ENCODE results near the gene CDKN1C.

CDKN1C gene

GRCh38 chr11:2887515-2888195, 2.1 kb upstream of the CDKN1C start:
- no peak for DNase-seq

GRCh38 chr11:2886936-2887335, 1.4 kb upstream of the CDKN1C start:
- no peak for DNase-seq

DNA sequence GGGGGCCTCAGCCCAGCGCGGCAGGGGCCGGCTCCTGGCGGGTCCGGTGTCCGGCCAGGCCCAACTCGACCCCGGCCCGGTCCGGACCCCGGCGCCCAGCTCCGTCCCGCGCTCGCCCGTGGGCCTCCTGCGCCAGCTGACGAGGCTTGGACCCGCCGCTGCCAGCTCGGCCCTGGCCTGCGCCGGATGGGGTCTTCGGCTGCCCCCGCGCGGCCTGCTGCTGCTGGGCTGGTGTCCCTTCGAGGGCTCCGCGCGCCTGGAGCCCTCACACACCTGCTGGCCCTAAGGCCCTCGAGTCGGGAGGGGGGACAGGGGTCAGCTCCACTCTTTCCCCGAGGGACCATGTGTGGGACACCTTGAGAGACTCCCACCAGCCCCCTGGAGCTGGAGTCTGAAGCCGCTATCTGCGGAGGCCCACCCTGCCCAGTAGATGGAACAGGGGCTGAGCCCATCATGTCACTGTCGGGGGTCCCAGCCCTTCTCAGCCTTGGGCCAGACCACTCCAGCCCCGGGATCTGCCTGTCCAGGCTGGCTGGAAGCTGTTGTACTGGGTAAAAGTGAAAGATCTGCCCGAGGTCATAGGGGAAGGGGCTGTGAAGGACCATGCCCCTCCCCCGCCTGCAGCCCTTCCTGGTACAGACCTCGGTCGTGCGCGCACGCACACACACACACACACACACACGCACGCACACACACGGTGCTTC, 768 bp upstream of the CDKN1C start:
- no peak for DNase-seq

DNA sequence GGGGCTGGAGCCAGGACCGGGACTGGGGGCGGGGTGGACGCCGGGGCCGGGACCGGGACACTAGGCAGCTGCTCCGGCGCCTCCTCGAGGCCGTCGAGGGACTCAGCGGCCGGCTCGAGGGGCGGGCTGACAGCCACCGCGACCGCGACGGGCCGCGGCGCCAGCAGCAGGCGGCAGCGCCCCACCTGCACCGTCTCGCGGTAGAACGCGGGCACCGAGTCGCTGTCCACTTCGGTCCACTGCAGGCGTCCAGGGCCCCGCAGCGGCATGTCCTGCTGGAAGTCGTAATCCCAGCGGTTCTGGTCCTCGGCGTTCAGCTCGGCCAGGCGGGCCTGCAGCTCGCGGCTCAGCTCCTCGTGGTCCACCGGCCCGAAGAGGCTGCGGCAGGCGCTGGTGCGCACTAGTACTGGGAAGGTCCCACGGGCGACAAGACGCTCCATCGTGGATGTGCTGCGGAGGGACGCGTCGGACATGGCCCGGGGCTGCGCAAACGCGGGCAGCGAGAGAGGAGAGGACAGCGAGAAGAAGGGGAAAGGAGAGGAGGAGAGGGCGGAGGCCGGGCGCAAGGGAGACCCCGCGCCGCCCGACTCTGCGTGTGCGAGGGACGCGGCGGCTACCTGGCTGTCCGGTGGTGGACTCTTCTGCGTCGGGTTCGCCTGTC, 428 bp downstream of the CDKN1C start:
- no peak for DNase-seq

GRCh38 chr11:2883979-2884815, 1.4 kb downstream of the CDKN1C start:
- DNase-seq = no peak

GRCh38 chr11:2883640-2883978, 2.0 kb downstream of the CDKN1C start:
- DNase-seq = no peak

DNA sequence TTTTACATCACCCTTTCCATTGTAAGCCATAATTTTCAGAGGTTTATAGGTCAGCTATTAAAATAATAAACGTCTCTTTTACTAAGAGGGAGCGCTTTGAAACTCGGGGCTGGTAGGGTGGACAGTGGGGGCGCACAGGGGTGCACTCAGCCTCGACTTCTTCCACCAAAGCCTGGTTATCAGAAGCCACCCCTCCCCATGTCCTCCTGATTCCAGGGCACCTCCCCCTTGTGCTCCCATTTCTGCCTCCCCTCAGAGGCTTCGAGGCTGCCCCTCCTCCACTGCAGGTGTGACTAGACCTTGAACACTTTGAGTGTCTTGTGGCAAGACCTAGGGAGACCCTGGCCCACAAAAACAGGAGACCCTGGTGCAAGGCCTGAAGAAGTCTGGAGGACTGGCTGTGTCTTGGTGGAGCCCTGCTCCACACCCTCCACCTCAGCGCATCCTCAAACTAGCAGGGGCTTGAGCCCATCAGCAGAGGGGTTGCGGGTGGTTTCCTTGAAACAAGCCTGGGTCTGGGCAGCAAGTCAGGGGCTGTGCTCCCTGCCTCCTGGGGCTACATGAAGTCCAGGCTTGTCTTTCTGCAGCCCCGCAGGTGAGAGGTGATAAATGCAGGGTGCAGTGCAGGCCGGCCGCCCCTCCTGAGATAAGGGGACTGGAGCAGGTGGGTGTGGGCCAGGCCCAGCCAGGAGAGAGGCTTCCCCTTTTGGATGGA, 3.0 kb downstream of the CDKN1C start:
- DNase-seq = no peak

GRCh38 chr11:2881981-2882375, 3.6 kb downstream of the CDKN1C start:
- no peak for DNase-seq

- no peak for DNase-seq
Measured at GRCh38 chr11:2881076-2881980, 4.2 kb downstream of the CDKN1C start.

DNA sequence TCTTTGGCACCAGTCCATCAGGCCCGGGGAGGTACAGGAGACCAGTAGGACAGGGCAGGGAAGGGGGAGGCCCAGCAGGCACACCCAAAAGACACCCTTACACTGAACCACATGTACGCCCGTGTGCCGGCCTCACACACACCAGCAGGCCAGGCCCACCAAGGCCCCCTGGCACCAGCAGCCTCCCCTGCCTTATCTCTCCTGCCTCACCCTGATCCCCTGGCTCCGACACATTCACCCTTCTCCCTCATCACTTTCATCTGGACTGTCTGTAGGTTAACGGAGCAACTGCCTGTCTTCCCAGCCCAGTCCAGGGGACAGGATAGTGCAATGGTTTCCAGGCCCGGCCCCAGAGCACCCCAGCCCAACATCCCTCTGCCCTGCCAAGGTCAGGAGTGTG, 4.9 kb downstream of the CDKN1C start:
- DNase-seq = no peak

GRCh38 chr11:2878782-2879181, 6.8 kb downstream of the CDKN1C start:
- no peak for DNase-seq

GRCh38 chr11:2877474-2877873, 8.1 kb downstream of the CDKN1C start:
- no peak for DNase-seq

- no peak for DNase-seq
Measured at GRCh38 chr11:2874963-2875362, 10.6 kb downstream of the CDKN1C start.

DNA sequence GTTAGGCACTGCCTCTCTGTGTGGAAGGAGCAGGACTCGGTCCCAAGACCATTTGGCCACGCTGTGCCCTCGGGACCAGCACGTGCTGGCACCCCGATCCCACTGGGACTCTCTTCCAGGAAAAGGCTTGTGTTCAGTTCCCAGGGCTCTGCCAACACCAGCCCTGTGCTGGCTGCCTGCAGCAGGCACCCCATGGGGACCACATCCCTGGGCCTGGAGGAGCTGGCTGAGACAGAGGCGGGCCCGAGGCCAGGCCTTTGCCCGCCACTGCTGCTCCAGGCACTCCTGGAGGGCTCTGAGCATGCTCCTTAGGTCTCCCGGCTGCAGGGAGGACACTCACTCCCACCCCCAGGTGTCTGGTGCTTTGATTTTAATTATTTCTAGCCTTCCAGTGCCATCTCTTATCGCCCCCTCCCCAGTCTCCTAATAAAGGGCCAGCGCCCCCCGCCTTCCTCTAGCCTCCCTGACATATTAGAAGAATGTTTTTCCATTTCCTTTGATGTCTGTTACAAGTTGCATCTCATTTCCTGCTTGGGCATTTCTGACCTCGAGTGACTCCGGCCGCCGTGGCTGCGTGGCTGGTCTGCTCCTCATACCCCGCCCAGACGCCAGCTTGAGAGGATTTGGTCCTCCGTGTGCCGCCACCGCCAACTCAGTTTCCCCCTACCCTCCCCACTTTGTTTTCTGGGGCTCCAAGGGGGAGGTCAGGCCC, 14.4 kb downstream of the CDKN1C start:
- DNase-seq = no peak

- DNase-seq = no peak
Measured at GRCh38 chr11:2870460-2870859, 15.1 kb downstream of the CDKN1C start.

DNA sequence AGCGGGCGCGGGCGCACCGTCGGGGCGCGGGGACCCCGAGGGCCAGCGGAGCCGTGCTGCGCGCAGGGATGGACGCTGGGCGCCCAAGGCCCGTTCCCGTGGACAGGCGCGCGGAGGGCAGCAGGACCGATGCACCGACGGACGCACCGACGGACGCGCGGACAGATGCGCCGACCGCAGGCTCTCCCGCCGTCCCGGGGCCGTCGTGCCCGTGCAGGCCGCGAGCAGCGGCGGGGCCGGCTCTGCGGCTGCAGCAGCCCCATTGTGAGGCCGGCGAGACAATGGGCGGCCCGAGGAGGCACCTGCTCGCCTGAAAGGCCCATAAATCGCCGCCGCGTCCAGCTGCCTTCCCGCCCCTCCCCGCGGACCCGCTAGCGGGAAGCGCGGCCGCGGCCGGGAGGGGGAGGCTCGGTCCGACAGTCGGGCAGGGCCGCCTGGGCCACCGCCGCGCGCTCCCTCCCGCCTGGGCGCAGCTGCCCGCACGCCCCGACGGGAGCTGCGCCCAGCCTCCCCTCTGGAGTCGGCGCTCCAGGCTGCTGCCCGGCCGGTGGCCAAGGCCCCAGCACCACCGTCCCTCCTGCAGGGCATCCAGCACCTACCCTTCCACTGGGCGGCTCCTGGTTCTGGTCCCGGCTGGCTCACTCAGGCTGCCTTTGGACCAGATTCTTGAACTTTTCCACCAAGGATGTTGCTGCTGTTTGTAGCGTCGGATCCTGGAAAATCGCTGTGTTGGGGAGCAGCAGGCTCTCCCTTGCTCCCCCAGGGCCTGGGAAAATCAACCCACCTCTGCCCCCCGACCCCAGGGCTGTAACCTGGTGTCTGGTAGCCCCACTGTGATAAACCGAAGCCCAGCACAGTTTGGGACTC, 15.8 kb downstream of the CDKN1C start:
- DNase-seq = no peak

GRCh38 chr11:2869134-2869526, 16.4 kb downstream of the CDKN1C start:
- no peak for DNase-seq

DNA sequence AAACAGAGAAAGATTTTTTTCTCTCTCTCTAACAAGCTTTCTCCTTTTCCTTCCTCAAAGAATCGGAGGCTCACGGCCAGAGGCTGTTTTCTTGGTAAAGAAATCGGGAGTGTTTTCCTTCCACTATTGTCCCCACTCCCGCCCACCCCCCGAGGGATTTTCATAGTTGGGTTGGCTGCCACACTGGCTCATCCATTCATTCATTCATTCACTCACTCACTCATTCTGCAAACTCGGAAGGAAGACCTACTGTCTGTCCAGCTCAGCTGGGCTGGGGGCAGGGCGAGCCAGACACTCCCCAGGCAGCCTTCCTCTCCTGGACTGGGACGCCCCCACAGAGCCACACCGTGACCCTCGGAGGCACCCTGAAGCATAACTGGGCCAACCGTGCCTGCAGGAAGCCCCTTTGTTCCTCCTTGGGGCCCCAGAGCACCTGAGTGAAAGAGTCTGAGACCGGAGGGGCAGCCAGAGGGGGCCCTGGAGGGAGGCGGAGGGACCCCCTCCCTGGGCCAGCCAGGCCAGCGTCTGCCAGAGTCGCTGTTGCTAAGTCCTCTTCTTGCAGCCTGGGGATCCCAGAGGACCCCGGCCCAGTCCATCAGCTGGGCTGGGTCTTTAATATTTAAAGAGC, 17.0 kb downstream of the CDKN1C start:
- no peak for DNase-seq

DNA sequence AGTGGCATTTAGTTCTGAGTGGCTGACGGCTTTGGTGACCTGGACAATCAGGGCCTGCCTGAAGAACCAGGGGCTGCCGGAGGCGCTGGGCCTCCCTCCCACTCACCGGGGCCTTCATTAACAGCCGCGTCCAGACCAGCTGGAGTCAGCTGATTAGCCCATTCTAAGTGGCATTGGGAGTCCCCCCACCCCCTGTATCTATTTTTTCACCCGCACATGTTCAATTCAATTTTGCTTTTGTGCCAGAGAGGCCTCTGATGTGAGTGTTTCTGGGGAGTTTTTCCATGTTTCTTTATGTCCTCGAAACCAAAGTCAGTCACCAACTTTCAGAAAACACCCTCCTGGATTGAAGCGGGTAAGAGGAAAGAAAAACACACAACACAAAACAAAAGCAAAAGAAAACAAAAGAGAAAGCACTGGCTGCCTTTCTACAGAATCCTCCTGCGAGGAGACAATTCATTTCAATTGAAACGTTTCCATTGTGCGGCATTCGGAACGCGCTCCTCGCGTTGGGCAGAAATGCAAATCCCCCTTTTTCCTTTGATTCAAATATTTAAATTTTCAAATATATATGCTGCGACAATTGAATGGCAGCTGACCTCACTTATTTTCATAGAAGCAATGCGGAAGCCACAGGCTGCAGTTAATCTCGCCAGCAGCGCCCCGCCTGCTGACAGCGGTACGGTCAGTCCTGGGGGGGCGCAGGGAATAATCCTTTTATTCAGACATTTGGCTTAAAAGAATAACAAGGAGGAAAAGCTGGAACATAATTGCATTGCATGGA, 17.7 kb downstream of the CDKN1C start:
- no peak for DNase-seq
